ENCODE measurements around the gene OSBPL1A. TPM values are rescaled to one million over a fixed set of nuclear protein-coding genes. Genes with fewer than 3 reads are reported as not detected.

The OSBPL1A gene
- total RNA-seq, 1 donor: 23.3 TPM

DNA sequence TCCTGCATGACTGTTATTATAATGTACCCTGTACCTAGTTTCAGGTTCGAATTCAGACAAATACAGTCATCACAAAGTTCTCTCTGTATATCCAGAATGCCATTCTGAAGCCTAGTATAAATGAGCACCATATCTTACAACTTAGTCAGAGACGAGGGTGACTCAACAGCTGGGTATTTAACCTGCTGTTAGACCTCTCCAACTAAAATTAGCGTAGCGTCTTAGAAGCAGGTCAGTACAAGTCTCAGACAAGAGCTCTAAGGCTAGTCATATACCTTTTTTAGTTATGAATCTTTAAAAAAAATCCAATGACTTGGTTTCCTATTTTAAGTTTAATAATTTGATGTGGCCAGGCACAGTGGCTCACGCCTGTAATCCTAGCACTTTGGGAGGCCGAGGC is 184.7 kb downstream of the OSBPL1A start:
- TF ChIP-seq, protein P1, sequence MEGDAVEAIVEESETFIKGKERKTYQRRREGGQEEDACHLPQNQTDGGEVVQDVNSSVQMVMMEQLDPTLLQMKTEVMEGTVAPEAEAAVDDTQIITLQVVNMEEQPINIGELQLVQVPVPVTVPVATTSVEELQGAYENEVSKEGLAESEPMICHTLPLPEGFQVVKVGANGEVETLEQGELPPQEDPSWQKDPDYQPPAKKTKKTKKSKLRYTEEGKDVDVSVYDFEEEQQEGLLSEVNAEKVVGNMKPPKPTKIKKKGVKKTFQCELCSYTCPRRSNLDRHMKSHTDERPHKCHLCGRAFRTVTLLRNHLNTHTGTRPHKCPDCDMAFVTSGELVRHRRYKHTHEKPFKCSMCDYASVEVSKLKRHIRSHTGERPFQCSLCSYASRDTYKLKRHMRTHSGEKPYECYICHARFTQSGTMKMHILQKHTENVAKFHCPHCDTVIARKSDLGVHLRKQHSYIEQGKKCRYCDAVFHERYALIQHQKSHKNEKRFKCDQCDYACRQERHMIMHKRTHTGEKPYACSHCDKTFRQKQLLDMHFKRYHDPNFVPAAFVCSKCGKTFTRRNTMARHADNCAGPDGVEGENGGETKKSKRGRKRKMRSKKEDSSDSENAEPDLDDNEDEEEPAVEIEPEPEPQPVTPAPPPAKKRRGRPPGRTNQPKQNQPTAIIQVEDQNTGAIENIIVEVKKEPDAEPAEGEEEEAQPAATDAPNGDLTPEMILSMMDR (IDR thresholded peaks at IDR 0.05; ENCODE audit: insufficient read depth, low read depth, low read length): no peak
- H3K4me3 ChIP-seq (ENCODE audit: low read depth, low read length): no peak overlapping the region
- DNase-seq (ENCODE audit: low read depth): peak; percentile 68

DNA sequence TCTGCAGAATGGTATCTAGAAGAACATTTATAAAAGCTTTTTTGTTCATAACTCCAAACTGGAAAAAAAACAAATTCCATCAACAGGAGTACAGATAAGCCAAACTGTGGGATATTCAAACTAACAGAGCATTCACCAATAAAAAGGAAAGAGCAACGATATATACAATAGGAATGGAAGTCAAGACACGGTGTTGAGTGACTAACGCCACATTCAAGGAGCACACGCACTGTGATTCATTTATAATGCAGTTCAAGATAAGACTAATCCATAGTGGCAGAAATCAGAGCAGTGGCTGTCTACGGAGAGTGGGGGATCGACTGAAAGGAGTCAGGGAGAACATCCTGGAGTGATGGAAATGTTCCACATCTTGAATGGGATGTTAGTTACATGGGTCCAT is 188.1 kb downstream of the OSBPL1A start:
- DNase-seq (ENCODE audit: low read depth): no peak
- TF ChIP-seq, protein P1 (IDR thresholded peaks at IDR 0.05; ENCODE audit: insufficient read depth, low read depth, low read length): no peak
- no peak overlapping the region for H3K4me3 ChIP-seq (ENCODE audit: low read depth, low read length)

DNA sequence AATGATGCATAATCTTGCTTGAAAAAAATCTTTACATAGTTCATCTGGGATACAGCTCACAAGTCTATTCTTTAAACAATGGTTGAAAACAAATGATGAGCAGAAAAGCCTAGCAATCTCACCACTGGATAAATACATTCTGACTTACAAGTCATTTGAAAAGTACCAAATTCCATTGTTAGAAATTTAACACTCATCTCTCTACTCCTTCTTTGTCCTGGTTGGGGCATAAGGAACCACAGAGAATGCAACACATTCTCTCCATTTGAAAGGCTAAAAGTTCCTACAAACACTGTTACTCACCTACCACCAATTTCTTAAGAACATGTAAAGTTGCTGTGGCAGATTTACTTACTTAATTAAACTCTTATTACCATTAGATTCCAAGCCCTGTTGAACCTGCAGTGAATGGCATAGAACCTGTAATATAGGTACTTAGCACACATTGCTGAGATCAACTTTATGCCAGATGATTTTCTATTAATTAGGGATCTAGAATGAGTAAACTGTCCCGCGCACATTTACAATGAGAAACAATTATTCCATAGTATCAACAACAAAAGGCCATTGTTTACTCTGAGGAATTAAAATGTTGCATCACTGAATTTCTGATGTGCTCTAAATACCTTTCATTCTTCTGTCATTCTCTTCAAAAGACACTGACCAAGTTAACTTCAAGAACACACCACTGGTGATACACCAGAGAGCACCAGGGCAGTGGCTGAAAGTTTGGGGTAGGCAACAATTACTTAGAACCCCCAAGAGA is 189.2 kb downstream of the OSBPL1A start:
- no peak for DNase-seq (ENCODE audit: low read depth)
- TF ChIP-seq, protein P1 (IDR thresholded peaks at IDR 0.05; ENCODE audit: insufficient read depth, low read depth, low read length): no peak
- H3K4me3 ChIP-seq (ENCODE audit: low read depth, low read length): no peak overlapping the region

DNA sequence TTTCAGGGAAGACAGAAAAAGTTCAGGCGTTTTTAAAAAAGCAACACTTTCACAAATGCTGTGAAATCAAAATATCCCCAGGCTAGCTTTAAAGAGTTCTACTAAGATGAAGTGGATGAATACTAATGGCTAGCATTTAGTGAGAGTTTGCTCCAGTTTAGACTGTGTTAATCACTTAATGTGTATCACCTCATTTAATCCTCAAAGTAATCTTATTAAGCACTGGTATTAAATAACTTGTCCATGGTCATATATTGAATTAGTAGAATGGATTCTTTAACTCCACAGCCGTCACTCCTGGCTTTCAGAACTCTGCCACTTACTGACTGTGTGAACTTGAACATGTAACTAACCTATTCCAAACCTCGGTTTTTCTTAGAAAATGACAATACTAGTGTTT is 192.7 kb downstream of the OSBPL1A start:
- DNase-seq (ENCODE audit: low read depth): no peak
- H3K4me3 ChIP-seq (ENCODE audit: low read depth, low read length): no peak overlapping the region
- TF ChIP-seq, protein P1 (IDR thresholded peaks at IDR 0.05; ENCODE audit: insufficient read depth, low read depth, low read length): no peak

DNA sequence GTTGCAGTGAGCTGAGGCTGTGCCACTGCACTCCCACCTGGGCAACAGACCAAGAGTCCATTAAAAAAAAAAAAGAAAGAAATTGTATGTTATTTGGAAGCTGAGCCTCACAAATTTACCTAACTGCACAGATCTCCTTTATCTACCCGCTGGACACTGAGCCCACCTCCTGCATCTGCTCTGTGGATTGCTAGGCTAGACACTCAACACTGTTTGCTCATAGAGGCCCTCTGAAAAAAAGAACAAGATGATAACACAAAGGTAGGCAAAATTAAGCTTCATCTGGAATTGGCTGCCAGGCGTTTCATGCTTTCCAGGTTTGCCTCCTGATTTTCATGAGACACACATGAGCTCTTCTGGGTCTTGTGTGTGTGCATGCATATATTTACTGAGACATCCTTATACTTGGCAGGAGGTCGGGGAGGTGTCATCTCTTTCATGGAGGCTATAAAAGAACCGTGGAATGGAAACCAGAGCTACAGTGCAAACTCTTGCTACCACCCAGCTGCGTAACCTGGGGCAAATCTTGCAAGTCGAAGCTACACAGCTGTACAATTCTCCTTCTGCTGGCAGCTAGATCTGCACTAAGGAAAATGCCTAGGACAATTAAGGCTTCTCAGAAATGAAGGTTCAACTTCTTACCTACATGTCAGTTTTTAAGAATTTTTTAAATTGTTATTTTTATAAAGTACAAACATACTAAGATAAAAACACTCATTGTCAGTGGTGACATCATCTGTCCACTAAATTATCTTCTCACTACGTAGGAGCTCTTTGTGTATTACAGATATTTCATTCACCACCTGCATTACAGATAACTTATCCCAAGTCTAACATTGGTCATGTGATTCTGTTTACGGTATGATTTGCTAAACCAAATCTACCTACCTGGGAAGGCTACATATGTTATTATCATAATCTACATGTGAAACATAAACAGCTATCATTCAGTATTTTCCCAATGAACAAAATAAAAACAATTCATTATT is 195.6 kb downstream of the OSBPL1A start:
- no peak overlapping the region for H3K4me3 ChIP-seq (ENCODE audit: low read depth, low read length)
- DNase-seq (ENCODE audit: low read depth): no peak
- TF ChIP-seq, protein P1 (IDR thresholded peaks at IDR 0.05; ENCODE audit: insufficient read depth, low read depth, low read length): no peak

DNA sequence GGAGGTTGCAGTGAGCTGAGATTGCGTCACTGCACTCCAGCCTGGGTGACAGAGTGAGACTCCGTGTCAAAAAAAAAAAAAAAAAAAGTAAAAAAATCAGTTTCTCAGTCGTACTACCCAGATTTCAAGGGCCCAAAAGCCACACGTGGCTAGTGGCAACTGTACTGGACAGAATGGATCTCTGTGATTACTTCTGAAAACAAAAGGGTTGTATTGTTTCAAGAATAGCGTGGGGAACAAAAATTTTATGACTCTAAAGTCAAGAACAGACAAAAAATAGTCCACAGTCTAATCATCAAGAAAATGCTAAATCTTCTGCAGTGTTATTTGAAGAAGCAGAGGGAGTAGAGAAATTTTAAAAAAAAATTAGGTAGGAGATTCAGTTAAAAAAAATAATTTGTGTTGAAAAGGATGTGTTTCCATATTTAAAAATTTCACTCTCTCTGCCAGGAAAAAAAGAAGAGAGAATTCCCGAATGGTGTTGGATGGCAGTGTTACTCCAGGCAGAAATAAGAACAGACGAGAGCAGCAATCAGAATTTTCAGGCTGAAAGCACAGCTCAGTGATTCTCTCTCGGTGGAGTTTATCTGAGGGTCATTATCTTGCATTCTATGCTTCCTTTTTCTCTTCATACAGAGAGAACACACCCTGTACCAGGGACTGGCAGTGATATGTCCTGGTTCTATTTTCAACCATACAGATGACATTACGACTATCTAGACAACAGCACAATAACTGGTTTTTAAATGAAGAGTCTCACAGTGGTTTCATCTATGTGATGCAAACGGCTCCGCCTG is 196.9 kb downstream of the OSBPL1A start:
- no peak for DNase-seq (ENCODE audit: low read depth)
- H3K4me3 ChIP-seq (ENCODE audit: low read depth, low read length): no peak overlapping the region
- TF ChIP-seq, protein P1 (IDR thresholded peaks at IDR 0.05; ENCODE audit: insufficient read depth, low read depth, low read length): no peak

All from fibroblast of villous mesenchyme (primary cell).